HepG2 (cell line): ENCODE data around the gene ITIH1. TPM values are rescaled to one million over a fixed set of nuclear protein-coding genes. Genes with fewer than 3 reads are reported as not detected.

Experiments used
- ATAC-seq: fragments of 200-7000 bp; cut with Tn5 transposase; 3 replicates; pipeline ENCODE4 v1.9.1; 2020; ENCODE audit warnings: mild to moderate bottlenecking, moderate library complexity
- BruUV-seq: library from RNA; stranded (reverse); fragments of 400-500 nt; replicated peaks from 2 replicates; lab custom pipeline; 2021; lab: Mats Ljungman, UMichigan
- CTCF ChIA-PET: fragments of 300-600 bp; formaldehyde crosslinking; extraction: SDS; loops from one replicate; lab custom pipeline; 2021; ENCODE audit warnings: low total read pairs, inconsistent platforms, low intra/inter-chr PET ratio; lab: Yijun Ruan, JAX
- POLR2A ChIA-PET: fragments of 350-600 bp; sonication (Branson Sonifier 250); formaldehyde crosslinking; loops from one replicate; lab custom pipeline; 2020; ENCODE audit warnings: antibody characterized with exemption, inconsistent platforms; lab: Yijun Ruan, JAX
- DNase-seq: peaks from one replicate; pipeline ENCODE4 v3.0.0-alpha.2; 2015; ENCODE audit warnings: low spot score
- FAIRE-seq: peaks from 3 replicates; lab custom pipeline; 2011; peaks lifted over from hg19 to GRCh38; lab: Jason Lieb, UNC
- H2AFZ ChIP-seq: one replicate; pipeline ENCODE4 v1.6.1; 2011; ENCODE audit warnings: low read length, inconsistent platforms
- H3K27ac ChIP-seq: fragments of 300-600 bp; 3 replicates; pipeline ENCODE4 v1.8.0; 2011; ENCODE audit warnings: mixed run types, mild to moderate bottlenecking, mixed read lengths, low read length, inconsistent platforms; ENCODE audit not compliant: insufficient read depth; ENCODE audit errors: extremely low read length
- H3K27me3 ChIP-seq, 2 experiments: fragments of 200-600 bp in 1 of 2; 2 replicates in 1 of 2; 3 replicates in 1 of 2; pipeline versions ENCODE4 v1.6.0 to v1.8.0; 2011; ENCODE audit warnings: low read length in 2 of 2, mild to moderate bottlenecking in 2 of 2, moderate library complexity in 2 of 2, inconsistent platforms in 1 of 2; ENCODE audit not compliant: insufficient read depth in 2 of 2, control insufficient read depth in 1 of 2
- H3K36me3 ChIP-seq, 2 experiments: fragments of 200-600 bp in 1 of 2; replicated peaks in 1 of 2; 2 replicates in 1 of 2; 3 replicates in 1 of 2; pipeline versions ENCODE4 v1.5.1 to v1.8.0; 2011; ENCODE audit warnings: low read length in 2 of 2, inconsistent platforms in 1 of 2; ENCODE audit not compliant: insufficient read depth in 2 of 2, control insufficient read depth in 1 of 2
- H3K4me1 ChIP-seq: 2 replicates; pipeline ENCODE4 v1.5.1; 2012; ENCODE audit warnings: low read length, inconsistent platforms; ENCODE audit not compliant: insufficient read depth
- H3K4me2 ChIP-seq: 2 replicates; pipeline ENCODE4 v1.6.0; 2011; ENCODE audit warnings: low read depth, low read length, inconsistent platforms
- H3K4me3 ChIP-seq, 3 experiments: fragments of 200-600 bp in 1 of 3; sonication (generic), shearing (Covaris generic) in 1 of 3; replicated peaks in 1 of 3; 2 replicates each; pipeline ENCODE4 v1.5.1; 2011 to 2016; ENCODE audit warnings: low read length in 3 of 3, inconsistent platforms in 2 of 3, low read depth in 2 of 3, mild to moderate bottlenecking in 2 of 3, control low read depth in 1 of 3, mixed read lengths in 1 of 3; ENCODE audit not compliant: insufficient read depth in 1 of 3
- H3K79me2 ChIP-seq: one replicate; pipeline ENCODE4 v1.6.1; 2011; ENCODE audit warnings: low read length, inconsistent platforms; ENCODE audit not compliant: insufficient read depth
- H3K9ac ChIP-seq: 2 replicates; pipeline ENCODE4 v1.6.0; 2011; ENCODE audit warnings: mild to moderate bottlenecking, low read depth, low read length, inconsistent platforms; ENCODE audit not compliant: insufficient read depth
- H3K9me3 ChIP-seq: 2 replicates; pipeline ENCODE4 v1.5.1; 2012; ENCODE audit warnings: mild to moderate bottlenecking, low read length
- H4K20me1 ChIP-seq: 2 replicates; pipeline ENCODE4 v1.6.0; 2011; ENCODE audit warnings: inconsistent platforms, mild to moderate bottlenecking, low read length, moderate library complexity; ENCODE audit not compliant: insufficient read depth
- ATF7 ChIP-seq, 2 experiments: fragments of 450-650 bp in 1 of 2; sonication (generic) in 1 of 2; formaldehyde crosslinking in 1 of 2; IDR thresholded peaks; 2 replicates each; pipeline versions ENCODE4 v1.4.0 to v1.6.1; 2016 to 2020; ENCODE audit warnings: antibody characterized with exemption in 1 of 2, mild to moderate bottlenecking in 1 of 2, missing genetic modification reagents in 1 of 2
- CAMTA2 ChIP-seq: sonication (generic); formaldehyde crosslinking; IDR thresholded peaks from 2 replicates; pipeline ENCODE4 v1.4.0; 2020; ENCODE audit warnings: mild to moderate bottlenecking, missing genetic modification reagents, borderline replicate concordance
- KLF11 ChIP-seq: IDR thresholded peaks from 2 replicates; pipeline ENCODE4 v1.6.1; 2016; ENCODE audit warnings: missing compliant biosample characterization
- LCORL ChIP-seq, 2 experiments: fragments of 450-650 bp in 1 of 2; sonication (generic) in 1 of 2; formaldehyde crosslinking in 1 of 2; IDR thresholded peaks; 2 replicates each; pipeline versions ENCODE4 v1.5.0 to v1.6.1; 2017 to 2020; ENCODE audit warnings: antibody characterized with exemption in 1 of 2, missing genetic modification reagents in 1 of 2
- NKX3-1 ChIP-seq: sonication (generic); formaldehyde crosslinking; IDR thresholded peaks from 2 replicates; pipeline ENCODE4 v1.5.0; 2020; ENCODE audit warnings: missing genetic modification reagents
- PAX8 ChIP-seq: sonication (generic); formaldehyde crosslinking; IDR thresholded peaks from 2 replicates; pipeline ENCODE4 v1.8.0; 2022; ENCODE audit warnings: mild to moderate bottlenecking, missing genetic modification reagents, borderline replicate concordance
- PRPF4 ChIP-seq: fragments of 200-400 bp; formaldehyde crosslinking; IDR thresholded peaks from 2 replicates; pipeline ENCODE4 v1.6.1; 2016; ENCODE audit warnings: low read length, low read depth; ENCODE audit not compliant: poor library complexity, severe bottlenecking
- SALL2 ChIP-seq: sonication (generic); formaldehyde crosslinking; IDR thresholded peaks from 2 replicates; pipeline ENCODE4 v1.8.1; 2023; ENCODE audit warnings: mild to moderate bottlenecking, missing genetic modification reagents, inconsistent platforms
- SRSF4 ChIP-seq: fragments of 200-400 bp; formaldehyde crosslinking; IDR thresholded peaks from one replicate; pipeline ENCODE4 v1.6.1; 2018; ENCODE audit warnings: mild to moderate bottlenecking, low read depth, low read length, moderate library complexity; ENCODE audit not compliant: poor library complexity, severe bottlenecking
- THAP11 ChIP-seq: IDR thresholded peaks from 2 replicates; pipeline ENCODE4 v1.6.1; 2016; ENCODE audit warnings: missing biosample characterization, missing genetic modification reagents
- U2AF1 ChIP-seq: fragments of 200-400 bp; formaldehyde crosslinking; optimal IDR thresholded peaks from 2 replicates; pipeline ENCODE3; 2017; ENCODE audit warnings: mild to moderate bottlenecking, low read depth, low read length
- ZFP37 ChIP-seq: sonication (generic); formaldehyde crosslinking; IDR thresholded peaks from 2 replicates; pipeline ENCODE4 v1.4.0; 2020; ENCODE audit warnings: missing genetic modification reagents, borderline replicate concordance
- ZNF160 ChIP-seq: sonication (generic); formaldehyde crosslinking; IDR thresholded peaks from 2 replicates; pipeline ENCODE4 v1.8.0; 2022; ENCODE audit warnings: mild to moderate bottlenecking, inconsistent platforms, missing genetic modification reagents
- ZNF3 ChIP-seq: IDR thresholded peaks from 2 replicates; pipeline ENCODE4 v1.7.0; 2017; ENCODE audit warnings: inconsistent platforms
- ZNF562 ChIP-seq: sonication (generic); formaldehyde crosslinking; IDR thresholded peaks from 2 replicates; pipeline ENCODE4 v1.8.0; 2022; ENCODE audit warnings: missing genetic modification reagents, borderline replicate concordance
- ZNF569 ChIP-seq: sonication (generic); formaldehyde crosslinking; IDR thresholded peaks from 2 replicates; pipeline ENCODE4 v1.5.0; 2020; ENCODE audit warnings: mild to moderate bottlenecking, missing genetic modification reagents, moderate library complexity, borderline replicate concordance
- ZNF619 ChIP-seq: sonication (generic); formaldehyde crosslinking; IDR thresholded peaks from 2 replicates; pipeline ENCODE4 v1.4.0; 2020; ENCODE audit warnings: mild to moderate bottlenecking, missing genetic modification reagents
- ZNF7 ChIP-seq: IDR thresholded peaks from 2 replicates; pipeline ENCODE4 v1.6.1; 2016; ENCODE audit warnings: missing biosample characterization, missing genetic modification reagents
- WGBS: methylation state at CpG from one replicate; pipeline ENCODE4 v1.1.6; 2017; ENCODE audit warnings: low lambda C conversion rate; 5-methylcytosine and 5-hydroxymethylcytosine counted together
- in situ Hi-C: cut with HindIII; loops from 2 replicates; pipeline ENCODE4 v1.10.0; 2017; ENCODE audit warnings: low pct_unique_long_range_greater_than_20kb; ENCODE audit not compliant: extremely low pct_ligation_motif_present
- intact Hi-C: fragments of 100-400 bp; cut with micrococcal nuclease; formaldehyde crosslinking; loops from one replicate; pipeline ENCODE4 v1.10.0; 2022; ENCODE audit not compliant: unreplicated experiment
- polyA plus RNA-seq, 8 experiments: library from polyadenylated mRNA; depleted of rRNA in 3 of 8; stranded (reverse) in 7 of 8; unstranded in 1 of 8; fragments of >200 nt; fragmentation: Illumina TruSeq in 4 of 8; extraction: Trizol in 4 of 8; gene quantifications; 2 replicates each; pipeline versions ENCODE4 v1.2.1 to v1.2.3, GENCODE V29; 2011 to 2016; ENCODE audit warnings: low read depth in 4 of 8, missing spikeins in 1 of 8, mixed read lengths in 1 of 8; ENCODE audit not compliant: insufficient read depth in 1 of 8
- total RNA-seq, 5 experiments: library from RNA; depleted of rRNA; stranded (reverse); fragments of >200 nt; fragmentation: Illumina TruSeq; extraction: Trizol; gene quantifications; 2 replicates each; pipeline ENCODE4 v1.2.3, GENCODE V29; 2016; ENCODE audit warnings: low read depth in 1 of 5

The ITIH1 gene
- total and polyA plus RNA-seq, 2 of the 13 experiments (the other 11 are each of a cell fraction or from before 2014, with no cell fraction given) = 12.3 to 19.6 TPM

GRCh38 chr3:52836471-52836845, 59.1 kb downstream of the ITIH1 start:
- Histone ChIP-seq H2AFZ (no peak overlapping the region), H3K27ac (no peak overlapping the region), H3K27me3 (no peaks in the 10 kb centered on the region), H3K4me3 (no peak overlapping the region), H3K36me3 (no peaks in the 10 kb centered on the region), H3K79me2 (no peaks in the 10 kb centered on the region), H3K9ac (no peak overlapping the region), H3K4me1 (peaks cover 27% of the 10 kb centered on the region), H3K4me2 (no peak overlapping the region), H4K20me1 (no peaks in the 10 kb centered on the region), H3K9me3 (no peaks in the 10 kb centered on the region)
- BruUV-seq = no TSS peak
- ATAC-seq = no peak
- in situ Hi-C loops (no loop called here), intact Hi-C loops (no loop called here)
- WGBS = 87% methylated on average over 5 of the region's 5 CpGs
- TF ChIP-seq ZNF562 (CRISPR knock-in tag) (no peak), LCORL (IDR thresholded peaks at IDR 0.05) (no peak), LCORL (CRISPR knock-in tag; IDR thresholded peaks at IDR 0.05) (no peak), NKX3-1 (CRISPR knock-in tag) (no peak), ATF7 (IDR thresholded peaks at IDR 0.05) (no peak), ATF7 (CRISPR knock-in tag; IDR thresholded peaks at IDR 0.05) (no peak), THAP11 (CRISPR knock-in tag) (no peak), KLF11 (CRISPR knock-in tag) (no peak), ZNF569 (no peak), U2AF1 (no peak), CAMTA2 (CRISPR knock-in tag) (no peak), PRPF4 (no peak), SALL2 (CRISPR knock-in tag) (no peak), ZFP37 (CRISPR knock-in tag) (no peak), ZNF160 (CRISPR knock-in tag) (no peak), SRSF4 (no peak), ZNF619 (CRISPR knock-in tag) (no peak), ZNF3 (no peak), PAX8 (CRISPR knock-in tag) (no peak), ZNF7 (CRISPR knock-in tag) (no peak)
- ChIA-PET CTCF (no interaction called here), POLR2A (no interaction called here)
- no peak for FAIRE-seq
- no peak for DNase-seq
